ENCODE measurements around the gene RTP5. TPM values are rescaled to one million over a fixed set of nuclear protein-coding genes. Genes with fewer than 3 reads are reported as not detected.

Gene RTP5
- total RNA-seq, 1 experiment from 2014 or later: not detected

GRCh38 chr2:241855245-241855887 is 14.2 kb upstream of the RTP5 start:
- CTCF ChIA-PET: interaction anchor here (0.6 kb wide), 1 partner anchor 11 kb away, joined by 3 read pairs; no protein-coding TSS in a partner anchor
- intact Hi-C loops (cut with micrococcal nuclease; ENCODE audit: unreplicated experiment): no loop called here
- Mint-ChIP-seq H3K4me1 (ENCODE audit: low read depth, unreplicated experiment) (no peaks in the 10 kb centered on the region), H3K27me3 (ENCODE audit: unreplicated experiment) (peaks cover 36% of the 10 kb centered on the region), H3K36me3 (ENCODE audit: insufficient read depth, unreplicated experiment) (no peaks in the 10 kb centered on the region), H3K9me3 (ENCODE audit: low read depth, unreplicated experiment) (no peaks in the 10 kb centered on the region), H3K4me3 (ENCODE audit: low read depth, unreplicated experiment) (no peak overlapping the region), H3K27ac (ENCODE audit: unreplicated experiment) (no peak overlapping the region)
- no peak for TF ChIP-seq CTCF (IDR thresholded peaks at IDR 0.05; ENCODE audit: unreplicated experiment)
- no TSS peak for BruUV-seq (replicated peaks)
- no peak for DNase-seq

GRCh38 chr2:241855888-241856422 is 13.6 kb upstream of the RTP5 start:
- no peak overlapping the region for H3K27ac Mint-ChIP-seq (ENCODE audit: unreplicated experiment)
- intact Hi-C loops (cut with micrococcal nuclease; ENCODE audit: unreplicated experiment): no loop called here
- no TSS peak for BruUV-seq (replicated peaks)
- TF ChIP-seq CTCF (IDR thresholded peaks at IDR 0.05; ENCODE audit: unreplicated experiment): no peak
- no peaks in the 10 kb centered on the region for H3K9me3 Mint-ChIP-seq (ENCODE audit: low read depth, unreplicated experiment)
- no peak for DNase-seq
- H3K27me3 Mint-ChIP-seq (ENCODE audit: unreplicated experiment): peaks cover 41% of the 10 kb centered on the region
- H3K4me3 Mint-ChIP-seq (ENCODE audit: low read depth, unreplicated experiment): no peak overlapping the region
- no peaks in the 10 kb centered on the region for H3K4me1 Mint-ChIP-seq (ENCODE audit: low read depth, unreplicated experiment)
- CTCF ChIA-PET: interaction anchor here (0.6 kb wide), 1 partner anchor 12 kb away, joined by 3 read pairs; no protein-coding TSS in a partner anchor
- no peaks in the 10 kb centered on the region for H3K36me3 Mint-ChIP-seq (ENCODE audit: insufficient read depth, unreplicated experiment)

GRCh38 chr2:241857041-241857541 is 12.4 kb upstream of the RTP5 start:
- Mint-ChIP-seq H3K9me3 (ENCODE audit: low read depth, unreplicated experiment) (peaks cover 2% of the 10 kb centered on the region), H3K27ac (ENCODE audit: unreplicated experiment) (no peak overlapping the region), H3K27me3 (ENCODE audit: unreplicated experiment) (peaks cover 52% of the 10 kb centered on the region), H3K4me1 (ENCODE audit: low read depth, unreplicated experiment) (no peaks in the 10 kb centered on the region), H3K4me3 (ENCODE audit: low read depth, unreplicated experiment) (no peak overlapping the region), H3K36me3 (ENCODE audit: insufficient read depth, unreplicated experiment) (no peaks in the 10 kb centered on the region)
- DNase-seq: no peak
- no peak for TF ChIP-seq CTCF (IDR thresholded peaks at IDR 0.05; ENCODE audit: unreplicated experiment)
- CTCF ChIA-PET: interaction anchor here (0.5 kb wide), 1 partner anchor 33 kb away, joined by 3 read pairs; no protein-coding TSS in a partner anchor
- intact Hi-C loops (cut with micrococcal nuclease; ENCODE audit: unreplicated experiment): no loop called here
- no TSS peak for BruUV-seq (replicated peaks)

- DNase-seq: no peak
- no TSS peak for BruUV-seq (replicated peaks)
- no peak overlapping the region for H3K4me3 Mint-ChIP-seq (ENCODE audit: low read depth, unreplicated experiment)
- H3K27ac Mint-ChIP-seq (ENCODE audit: unreplicated experiment): no peak overlapping the region
- H3K9me3 Mint-ChIP-seq (ENCODE audit: low read depth, unreplicated experiment): peaks cover 2% of the 10 kb centered on the region
- CTCF ChIA-PET: no interaction called here
- intact Hi-C loops (cut with micrococcal nuclease; ENCODE audit: unreplicated experiment): no loop called here
- H3K27me3 Mint-ChIP-seq (ENCODE audit: unreplicated experiment): peaks cover 56% of the 10 kb centered on the region
- no peaks in the 10 kb centered on the region for H3K4me1 Mint-ChIP-seq (ENCODE audit: low read depth, unreplicated experiment)
- TF ChIP-seq CTCF (IDR thresholded peaks at IDR 0.05; ENCODE audit: unreplicated experiment): no peak
- no peaks in the 10 kb centered on the region for H3K36me3 Mint-ChIP-seq (ENCODE audit: insufficient read depth, unreplicated experiment)
Measured at GRCh38 chr2:241857572-241858121, 11.9 kb upstream of the RTP5 start.
